ENCODE data around the gene MFSD2A.
"Not testable (repeated sequence)": the region's sequence is repeated elsewhere in the genome, so short reads cannot be mapped to it uniquely, and the experiment has no call there.

MFSD2A gene

GRCh38 chr1:39969531-39970270, 14.8 kb downstream of the MFSD2A start:
- DNase-seq: no peak

- no peak for DNase-seq
Measured at GRCh38 chr1:39970274-39970673, 15.3 kb downstream of the MFSD2A start.

- no peak for DNase-seq
Measured at GRCh38 chr1:39971138-39971537, 16.2 kb downstream of the MFSD2A start.

GRCh38 chr1:39973503-39974135, 18.7 kb downstream of the MFSD2A start:
- peak; percentile 74 for DNase-seq

- DNase-seq: no peak
Measured at GRCh38 chr1:39976732-39977131, 21.8 kb downstream of the MFSD2A start.

- no peak for DNase-seq
Measured at GRCh38 chr1:39977202-39977601, 22.3 kb downstream of the MFSD2A start.

- DNase-seq: no peak
Measured at GRCh38 chr1:39979654-39980053, 24.7 kb downstream of the MFSD2A start.

- no peak for DNase-seq
Measured at GRCh38 chr1:39980555-39981313, 25.8 kb downstream of the MFSD2A start.

GRCh38 chr1:39981385-39981784, 26.4 kb downstream of the MFSD2A start:
- DNase-seq: no peak

GRCh38 chr1:39981945-39982344, 27.0 kb downstream of the MFSD2A start:
- no peak for DNase-seq

GRCh38 chr1:39984480-39984879, 29.5 kb downstream of the MFSD2A start:
- not testable (repeated sequence) for DNase-seq

GRCh38 chr1:39984951-39985350, 30.0 kb downstream of the MFSD2A start:
- DNase-seq: no peak

- DNase-seq: no peak
Measured at GRCh38 chr1:39987869-39988268, 32.9 kb downstream of the MFSD2A start.

- no peak for DNase-seq
Measured at GRCh38 chr1:39988618-39989343, 33.8 kb downstream of the MFSD2A start.

GRCh38 chr1:39990428-39990827, 35.5 kb downstream of the MFSD2A start:
- no peak for DNase-seq

GRCh38 chr1:39992234-39992633, 37.3 kb downstream of the MFSD2A start:
- DNase-seq: no peak

- DNase-seq: no peak
Measured at GRCh38 chr1:39992888-39993287, 37.9 kb downstream of the MFSD2A start.

- DNase-seq: no peak
Measured at GRCh38 chr1:39995973-39996393, 41.0 kb downstream of the MFSD2A start.

- DNase-seq: no peak
Measured at GRCh38 chr1:39996396-39997004, 41.6 kb downstream of the MFSD2A start.

GRCh38 chr1:40001456-40001855, 46.5 kb downstream of the MFSD2A start:
- DNase-seq: no peak

- no peak for DNase-seq
Measured at GRCh38 chr1:40003156-40004093, 48.5 kb downstream of the MFSD2A start.

GRCh38 chr1:40004857-40005256, 49.9 kb downstream of the MFSD2A start:
- DNase-seq: no peak
